B cell (primary cell): ENCODE measurements around the gene CEMIP. TPM values are rescaled to one million over a fixed set of nuclear protein-coding genes. Genes with fewer than 3 reads are reported as not detected.
"Not testable (repeated sequence)": the region's sequence is repeated elsewhere in the genome, so short reads cannot be mapped to it uniquely, and the experiment has no call there.

Source experiments
- ATAC-seq: fragments of 200-7000 bp; cut with Tn5 transposase; one replicate; pipeline ENCODE4 v1.10.0; 2021; ENCODE audit warnings: low read depth, mild to moderate bottlenecking, moderate number of reproducible peaks, moderate library complexity
- CTCF ChIA-PET: fragments of 350-600 bp; sonication (Branson Sonifier 250); formaldehyde crosslinking; loops from one replicate; lab custom pipeline; 2021; ENCODE audit warnings: antibody characterized with exemption, inconsistent platforms; lab: Charles Lee
- POLR2A ChIA-PET: fragments of 350-600 bp; sonication (Branson Sonifier 250); formaldehyde crosslinking; loops from one replicate; lab custom pipeline; 2021; ENCODE audit warnings: antibody characterized with exemption; lab: Charles Lee
- DNase-seq: peaks from one replicate; pipeline ENCODE4 v3.0.0; 2013
- H2AFZ ChIP-seq: 2 replicates; pipeline ENCODE4 v1.6.1; 2012; ENCODE audit warnings: mild to moderate bottlenecking, low read depth, low read length; ENCODE audit not compliant: insufficient read depth, poor library complexity, severe bottlenecking
- H3K27ac ChIP-seq, 2 donors: 1 replicate in 1 of 2; 2 replicates in 1 of 2; pipeline ENCODE4 v1.5.1; 2012 to 2013; ENCODE audit warnings: low read length in 2 of 2, mild to moderate bottlenecking in 2 of 2, moderate library complexity in 1 of 2
- H3K27me3 ChIP-seq, 4 experiments: fragments of 200-600 bp in 1 of 4; sonication (generic) in 1 of 4; replicated peaks in 1 of 4; 1 replicate in 2 of 4; 2 replicates in 2 of 4; pipeline versions ENCODE4 v1.6.1 to v1.7.0; 2013 to 2016; ENCODE audit warnings: low read length in 3 of 4, mild to moderate bottlenecking in 2 of 4, mixed read lengths in 1 of 4, moderate library complexity in 1 of 4; ENCODE audit not compliant: insufficient read depth in 4 of 4, control insufficient read depth in 3 of 4; ENCODE audit errors: control extremely low read depth in 1 of 4
- H3K36me3 ChIP-seq, 2 experiments: replicated peaks in 1 of 2; 1 replicate in 1 of 2; 2 replicates in 1 of 2; pipeline versions ENCODE4 v1.6.1 to v1.7.1; 2013; ENCODE audit warnings: low read length in 1 of 2; ENCODE audit not compliant: insufficient read depth in 2 of 2, control insufficient read depth in 1 of 2; ENCODE audit errors: control extremely low read depth in 1 of 2, extremely low read depth in 1 of 2
- H3K4me1 ChIP-seq, 2 donors: fragments of 200-600 bp in 1 of 2; sonication (generic) in 1 of 2; 1 replicate in 1 of 2; 2 replicates in 1 of 2; pipeline versions ENCODE4 v1.5.1 to v1.6.1; 2013 to 2017; ENCODE audit warnings: low read length in 2 of 2; ENCODE audit not compliant: control insufficient read depth in 2 of 2, insufficient read depth in 2 of 2
- H3K4me2 ChIP-seq: replicated peaks from 2 replicates; pipeline ENCODE3; 2012; ENCODE audit warnings: mild to moderate bottlenecking, low read depth, low read length; ENCODE audit not compliant: poor library complexity, severe bottlenecking
- H3K4me3 ChIP-seq, 5 experiments: fragments of 200-600 bp in 1 of 5; sonication (generic) in 1 of 5; 1 replicate in 3 of 5; 2 replicates in 2 of 5; pipeline versions ENCODE4 v1.5.1 to v1.7.0; 2011 to 2016; ENCODE audit warnings: low read length in 4 of 5, mild to moderate bottlenecking in 4 of 5, low read depth in 2 of 5, control low read depth in 1 of 5, moderate library complexity in 1 of 5; ENCODE audit not compliant: insufficient read depth in 1 of 5; ENCODE audit errors: control extremely low read depth in 1 of 5, extremely low read depth in 1 of 5
- H3K79me2 ChIP-seq: fragments of 200-600 bp; sonication (generic); one replicate; pipeline ENCODE4 v1.6.0; 2016; ENCODE audit warnings: low read length; ENCODE audit not compliant: control insufficient read depth, insufficient read depth
- H3K9ac ChIP-seq: fragments of 200-600 bp; sonication (generic); 2 replicates; pipeline ENCODE4 v1.6.1; 2017; ENCODE audit warnings: mild to moderate bottlenecking, low read length, moderate library complexity
- H3K9me3 ChIP-seq, 3 donors: one replicate each; pipeline versions ENCODE4 v1.6.1 to v1.7.1; 2013; ENCODE audit warnings: low read length in 2 of 3; ENCODE audit not compliant: control insufficient read depth in 2 of 3, insufficient read depth in 1 of 3; ENCODE audit errors: control extremely low read depth in 1 of 3
- H4K20me1 ChIP-seq: 2 replicates; pipeline ENCODE4 v1.6.0; 2012; ENCODE audit warnings: mild to moderate bottlenecking, low read length; ENCODE audit not compliant: insufficient read depth, control insufficient read depth, poor library complexity, severe bottlenecking
- H3K27ac Mint-ChIP-seq: one replicate; pipeline ENCODE4 v1.8.0; 2021; ENCODE audit warnings: mixed read lengths
- H3K27me3 Mint-ChIP-seq: one replicate; pipeline ENCODE4 v1.8.0; 2021; ENCODE audit warnings: mixed read lengths
- H3K4me1 Mint-ChIP-seq: one replicate; pipeline ENCODE4 v1.8.0; 2021; ENCODE audit warnings: mixed read lengths
- H3K4me3 Mint-ChIP-seq: one replicate; pipeline ENCODE4 v1.8.0; 2021; ENCODE audit warnings: mixed read lengths
- H3K9me3 Mint-ChIP-seq: one replicate; pipeline ENCODE4 v1.8.0; 2022; ENCODE audit warnings: mixed read lengths; ENCODE audit not compliant: insufficient read depth
- CTCF ChIP-seq: fragments of 200-600 bp; IDR thresholded peaks from one replicate; pipeline ENCODE4 v1.8.0; 2022; ENCODE audit warnings: antibody characterized with exemption, mild to moderate bottlenecking
- EZH2 ChIP-seq: IDR thresholded peaks from 2 replicates; pipeline ENCODE4 v1.6.1; 2012; ENCODE audit warnings: borderline replicate concordance, low read depth, mild to moderate bottlenecking, moderate library complexity, low read length; ENCODE audit not compliant: insufficient read depth, poor library complexity, severe bottlenecking
- WGBS: methylation state at CpG from one replicate; pipeline ENCODE4 v1.1.5; 2013; ENCODE audit warnings: missing lambda C conversion rate; ENCODE audit not compliant: insufficient coverage; 5-methylcytosine and 5-hydroxymethylcytosine counted together
- intact Hi-C: fragments of 100-400 bp; cut with micrococcal nuclease; formaldehyde crosslinking; loops from one replicate; pipeline ENCODE4 v1.10.0; 2022
- polyA plus RNA-seq: library from polyadenylated mRNA; depleted of rRNA; stranded (reverse); fragments of >200 nt; gene quantifications from 2 replicates; pipeline ENCODE4 v1.2.3, GENCODE V29; 2012
- total RNA-seq, 2 donors: library from RNA; stranded (reverse); fragments of 120-200 nt in 1 of 2; gene quantifications; 1 replicate in 1 of 2; 2 replicates in 1 of 2; pipeline versions ENCODE4 v1.2.3 to v1.2.4, GENCODE V29; 2013 to 2022

CEMIP gene
- total and polyA plus RNA-seq, 2 donors (not counting 1 experiment from before 2014, with no cell fraction given) = 0.32 TPM; not detected in 1

- Histone ChIP-seq H2AFZ (no peak overlapping the region), H3K9ac (no peak overlapping the region), H3K27ac (no peak overlapping the region), H4K20me1 (no peaks in the 10 kb centered on the region), H3K4me2 (no peak overlapping the region), H3K79me2 (peaks cover 3% of the 10 kb centered on the region), H3K4me1 (no peaks in the 10 kb centered on the region), H3K4me3 (no peak overlapping the region), H3K36me3 (peaks cover 1 to 17% of the 10 kb centered on the region in 2 experiments), H3K9me3 (no peaks in the 10 kb centered on the region), H3K27me3 (no peaks in the 10 kb centered on the region)
- H3K4me1 Mint-ChIP-seq = no peaks in the 10 kb centered on the region
- H3K27me3 Mint-ChIP-seq = no peaks in the 10 kb centered on the region
- no peak overlapping the region for H3K27ac Mint-ChIP-seq
- ATAC-seq = no peak
- CTCF ChIA-PET = interaction anchor here (0.7 to 2.9 kb wide), 3 partner anchors 11 to 307 kb away, joined by 3 to 20 read pairs (median 3); no protein-coding TSS in a partner anchor
- H3K9me3 Mint-ChIP-seq = peaks cover 2% of the 10 kb centered on the region
- TF ChIP-seq EZH2 (no peak), CTCF (no peak)
- 97% methylated on average over 7 of the region's 9 CpGs for WGBS
- H3K4me3 Mint-ChIP-seq = no peak overlapping the region
- intact Hi-C loops = no loop called here
- POLR2A ChIA-PET = interaction anchor here (0.5 kb wide), 1 partner anchor 60 kb away, joined by 3 read pairs; no protein-coding TSS in a partner anchor
- DNase-seq = no peak
These were observed 179.8 kb downstream of the CEMIP start for GRCh38 chr15:80958818-80959495.

DNA sequence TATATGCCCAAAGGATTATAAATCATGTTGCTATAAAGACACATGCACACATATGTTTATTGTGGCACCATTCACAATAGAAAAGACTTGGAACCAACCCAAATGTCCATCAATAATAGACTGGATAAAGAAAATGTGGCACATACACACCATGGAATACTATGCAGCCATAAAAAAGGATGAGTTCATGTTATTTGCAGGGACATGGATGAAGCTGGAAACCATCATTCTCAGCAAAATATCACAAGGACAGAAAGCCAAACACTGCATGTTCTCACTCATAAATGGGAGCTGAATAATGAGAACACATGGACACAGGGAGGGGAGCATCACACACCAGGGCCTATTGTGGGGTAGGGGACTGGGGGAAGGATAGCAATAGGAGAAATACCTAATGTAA is 186.3 kb downstream of the CEMIP start:
- H3K79me2 ChIP-seq, H3K9me3 ChIP-seq, POLR2A ChIA-PET, H4K20me1 ChIP-seq, DNase-seq, H3K4me3 ChIP-seq, ATAC-seq, H3K27ac ChIP-seq, H3K9me3 Mint-ChIP-seq, intact Hi-C loops, H3K27me3 ChIP-seq, H3K9ac ChIP-seq, H2AFZ ChIP-seq, H3K4me1 Mint-ChIP-seq, H3K27me3 Mint-ChIP-seq, H3K4me1 ChIP-seq, H3K27ac Mint-ChIP-seq, H3K4me3 Mint-ChIP-seq, H3K4me2 ChIP-seq: not testable (repeated sequence)
- peaks cover 0 to 18% of the 10 kb centered on the region in 2 experiments for H3K36me3 ChIP-seq
- CTCF ChIA-PET = interaction anchor here (7.2 kb wide), 1 partner anchor 510 kb away, joined by 102 read pairs; no protein-coding TSS in a partner anchor
